HepG2 (cell line): Measurements from ENCODE around the gene PRM3. TPM values are rescaled to one million over a fixed set of nuclear protein-coding genes. Genes with fewer than 3 reads are reported as not detected.
A peak's percentile ranks its signal among the peaks of the same experiment; 100 is the strongest.

Source experiments
- ATAC-seq: fragments of 200-7000 bp; cut with Tn5 transposase; 3 replicates; pipeline ENCODE4 v1.9.1; 2020; ENCODE audit warnings: mild to moderate bottlenecking, moderate library complexity
- BruUV-seq: library from RNA; stranded (reverse); fragments of 400-500 nt; replicated peaks from 2 replicates; lab custom pipeline; 2021; lab: Mats Ljungman, UMichigan
- CTCF ChIA-PET: fragments of 300-600 bp; formaldehyde crosslinking; extraction: SDS; loops from one replicate; lab custom pipeline; 2021; ENCODE audit warnings: low total read pairs, inconsistent platforms, low intra/inter-chr PET ratio; lab: Yijun Ruan, JAX
- POLR2A ChIA-PET: fragments of 350-600 bp; sonication (Branson Sonifier 250); formaldehyde crosslinking; loops from one replicate; lab custom pipeline; 2020; ENCODE audit warnings: antibody characterized with exemption, inconsistent platforms; lab: Yijun Ruan, JAX
- DNase-seq: peaks from one replicate; pipeline ENCODE4 v3.0.0-alpha.2; 2015; ENCODE audit warnings: low spot score
- FAIRE-seq: peaks from 3 replicates; lab custom pipeline; 2011; peaks lifted over from hg19 to GRCh38; lab: Jason Lieb, UNC
- H2AFZ ChIP-seq: one replicate; pipeline ENCODE4 v1.6.1; 2011; ENCODE audit warnings: low read length, inconsistent platforms
- H3K27ac ChIP-seq: fragments of 300-600 bp; 3 replicates; pipeline ENCODE4 v1.8.0; 2011; ENCODE audit warnings: mixed run types, mild to moderate bottlenecking, mixed read lengths, low read length, inconsistent platforms; ENCODE audit not compliant: insufficient read depth; ENCODE audit errors: extremely low read length
- H3K27me3 ChIP-seq, 2 experiments: fragments of 200-600 bp in 1 of 2; 2 replicates in 1 of 2; 3 replicates in 1 of 2; pipeline versions ENCODE4 v1.6.0 to v1.8.0; 2011; ENCODE audit warnings: low read length in 2 of 2, mild to moderate bottlenecking in 2 of 2, moderate library complexity in 2 of 2, inconsistent platforms in 1 of 2; ENCODE audit not compliant: insufficient read depth in 2 of 2, control insufficient read depth in 1 of 2
- H3K36me3 ChIP-seq, 2 experiments: fragments of 200-600 bp in 1 of 2; replicated peaks in 1 of 2; 2 replicates in 1 of 2; 3 replicates in 1 of 2; pipeline versions ENCODE4 v1.5.1 to v1.8.0; 2011; ENCODE audit warnings: low read length in 2 of 2, inconsistent platforms in 1 of 2; ENCODE audit not compliant: insufficient read depth in 2 of 2, control insufficient read depth in 1 of 2
- H3K4me1 ChIP-seq: 2 replicates; pipeline ENCODE4 v1.5.1; 2012; ENCODE audit warnings: low read length, inconsistent platforms; ENCODE audit not compliant: insufficient read depth
- H3K4me2 ChIP-seq: 2 replicates; pipeline ENCODE4 v1.6.0; 2011; ENCODE audit warnings: low read depth, low read length, inconsistent platforms
- H3K4me3 ChIP-seq, 3 experiments: fragments of 200-600 bp in 1 of 3; sonication (generic), shearing (Covaris generic) in 1 of 3; replicated peaks in 1 of 3; 2 replicates each; pipeline ENCODE4 v1.5.1; 2011 to 2016; ENCODE audit warnings: low read length in 3 of 3, inconsistent platforms in 2 of 3, low read depth in 2 of 3, mild to moderate bottlenecking in 2 of 3, control low read depth in 1 of 3, mixed read lengths in 1 of 3; ENCODE audit not compliant: insufficient read depth in 1 of 3
- H3K79me2 ChIP-seq: one replicate; pipeline ENCODE4 v1.6.1; 2011; ENCODE audit warnings: low read length, inconsistent platforms; ENCODE audit not compliant: insufficient read depth
- H3K9ac ChIP-seq: 2 replicates; pipeline ENCODE4 v1.6.0; 2011; ENCODE audit warnings: mild to moderate bottlenecking, low read depth, low read length, inconsistent platforms; ENCODE audit not compliant: insufficient read depth
- H3K9me3 ChIP-seq: 2 replicates; pipeline ENCODE4 v1.5.1; 2012; ENCODE audit warnings: mild to moderate bottlenecking, low read length
- H4K20me1 ChIP-seq: 2 replicates; pipeline ENCODE4 v1.6.0; 2011; ENCODE audit warnings: inconsistent platforms, mild to moderate bottlenecking, low read length, moderate library complexity; ENCODE audit not compliant: insufficient read depth
- CAMTA2 ChIP-seq: sonication (generic); formaldehyde crosslinking; IDR thresholded peaks from 2 replicates; pipeline ENCODE4 v1.4.0; 2020; ENCODE audit warnings: mild to moderate bottlenecking, missing genetic modification reagents, borderline replicate concordance
- KMT2B ChIP-seq: IDR thresholded peaks from 2 replicates; pipeline ENCODE4 v1.6.1; 2016; ENCODE audit warnings: missing genetic modification reagents, missing compliant biosample characterization
- REPIN1 ChIP-seq: sonication (generic); formaldehyde crosslinking; IDR thresholded peaks from 2 replicates; pipeline ENCODE4 v1.8.0; 2022; ENCODE audit warnings: missing genetic modification reagents, low read depth, mild to moderate bottlenecking, borderline replicate concordance
- TFAP4 ChIP-seq: sonication (generic); IDR thresholded peaks from 2 replicates; pipeline ENCODE4 v1.6.1; 2016; ENCODE audit warnings: low read depth, borderline replicate concordance
- ZFP91 ChIP-seq: sonication (generic); formaldehyde crosslinking; IDR thresholded peaks from 2 replicates; pipeline ENCODE4 v1.9.0; 2022; ENCODE audit warnings: missing genetic modification reagents, mild to moderate bottlenecking, borderline replicate concordance
- ZNF331 ChIP-seq: sonication (generic); formaldehyde crosslinking; IDR thresholded peaks from 2 replicates; pipeline ENCODE4 v1.4.0; 2020; ENCODE audit warnings: missing genetic modification reagents
- ZSCAN31 ChIP-seq: sonication (generic); formaldehyde crosslinking; IDR thresholded peaks from 2 replicates; pipeline ENCODE4 v1.5.0; 2020; ENCODE audit warnings: low read depth, mild to moderate bottlenecking, missing genetic modification reagents
- ZXDC ChIP-seq: sonication (generic); formaldehyde crosslinking; IDR thresholded peaks from 2 replicates; pipeline ENCODE4 v1.5.0; 2020; ENCODE audit warnings: mild to moderate bottlenecking, missing genetic modification reagents
- WGBS: methylation state at CpG from one replicate; pipeline ENCODE4 v1.1.6; 2017; ENCODE audit warnings: low lambda C conversion rate; 5-methylcytosine and 5-hydroxymethylcytosine counted together
- in situ Hi-C: cut with HindIII; loops from 2 replicates; pipeline ENCODE4 v1.10.0; 2017; ENCODE audit warnings: low pct_unique_long_range_greater_than_20kb; ENCODE audit not compliant: extremely low pct_ligation_motif_present
- intact Hi-C: fragments of 100-400 bp; cut with micrococcal nuclease; formaldehyde crosslinking; loops from one replicate; pipeline ENCODE4 v1.10.0; 2022; ENCODE audit not compliant: unreplicated experiment
- polyA plus RNA-seq, 8 experiments: library from polyadenylated mRNA; depleted of rRNA in 3 of 8; stranded (reverse) in 7 of 8; unstranded in 1 of 8; fragments of >200 nt; fragmentation: Illumina TruSeq in 4 of 8; extraction: Trizol in 4 of 8; gene quantifications; 2 replicates each; pipeline versions ENCODE4 v1.2.1 to v1.2.3, GENCODE V29; 2011 to 2016; ENCODE audit warnings: low read depth in 4 of 8, missing spikeins in 1 of 8, mixed read lengths in 1 of 8; ENCODE audit not compliant: insufficient read depth in 1 of 8
- total RNA-seq, 5 experiments: library from RNA; depleted of rRNA; stranded (reverse); fragments of >200 nt; fragmentation: Illumina TruSeq; extraction: Trizol; gene quantifications; 2 replicates each; pipeline ENCODE4 v1.2.3, GENCODE V29; 2016; ENCODE audit warnings: low read depth in 1 of 5

PRM3 gene
- total and polyA plus RNA-seq, 2 of the 13 experiments (the other 11 are each of a cell fraction or from before 2014, with no cell fraction given), result not detected

- in situ Hi-C loops (no loop called here), intact Hi-C loops (no loop called here)
- POLR2A ChIA-PET, result interaction anchor here (0.7 to 9.0 kb wide), 7 partner anchors 14 to 111 kb away, joined by 3 to 351 read pairs (median 6); partner anchors contain the start of genes PRM1, PRM2, PRM3 and RMI2
- H2AFZ ChIP-seq, result no peak overlapping the region
- no peaks in the 10 kb centered on the region for H3K36me3 ChIP-seq
- H3K79me2 ChIP-seq, result peaks cover 4% of the 10 kb centered on the region
- peak overlapping the region; percentile 94 for H3K4me2 ChIP-seq
- no TSS peak for BruUV-seq
- no peak for ATAC-seq
- no peaks in the 10 kb centered on the region; a peak in 2 of 5 replicates for H3K27me3 ChIP-seq
- peaks cover 87% of the 10 kb centered on the region for H3K4me1 ChIP-seq
- peak overlapping the region in 2 of 3 experiments; percentile 0 to 14; a peak in 2 of 6 replicates for H3K4me3 ChIP-seq
- TF ChIP-seq REPIN1 (CRISPR knock-in tag) (no peak), CAMTA2 (no peak), TFAP4 (peak; percentile 78; the same call in 1 of the 2 replicates), ZXDC (CRISPR knock-in tag) (0 out of 2 replicates have a peak, but pooled peaks have one; percentile 34), ZSCAN31 (CRISPR knock-in tag) (0 out of 2 replicates have a peak, but pooled peaks have one; percentile 17), KMT2B (CRISPR knock-in tag) (0 out of 2 replicates have a peak, but pooled peaks have one; percentile 5), ZNF331 (0 out of 2 replicates have a peak, but pooled peaks have one; percentile 30), ZFP91 (CRISPR knock-in tag) (0 out of 2 replicates have a peak, but pooled peaks have one; percentile 9)
- TF ChIP-seq, all 625 proteins: peak for 6
- FAIRE-seq, result no peak
- CTCF ChIA-PET, result no interaction called here
- no peak for DNase-seq
- Histone ChIP-seq H3K9me3 (no peaks in the 10 kb centered on the region), H3K27ac (no peak overlapping the region), H3K9ac (peak overlapping the region; percentile 0; the same call in 1 of the 2 replicates), H4K20me1 (peaks cover 3% of the 10 kb centered on the region; the same call in 1 of the 2 replicates)
- 21% methylated on average over 3 of the region's 3 CpGs for WGBS
Measured at GRCh38 chr16:11260596-11260966, 12.8 kb downstream of the PRM3 start.
